ENCODE results near the gene DNAH1.

Gene DNAH1

GRCh38 chr3:52443791-52444687, 127.9 kb downstream of the DNAH1 start:
- no peak overlapping the region for H3K27ac ChIP-seq (ENCODE audit: low read length)
- no peaks in the 10 kb centered on the region for H3K36me3 ChIP-seq (ENCODE audit: control insufficient read depth in 2 of 2, insufficient read depth in 2 of 2, low read length in 2 of 2)
- H3K4me3 ChIP-seq (ENCODE audit: low read length in 2 of 2) = peak overlapping the region in 1 of 2 donors; percentile 54
- no peak overlapping the region for H3K9ac ChIP-seq (ENCODE audit: low read length in 2 of 2)
- H3K27me3 ChIP-seq (ENCODE audit: control insufficient read depth in 1 of 2, insufficient read depth in 2 of 2, low read length in 2 of 2) = no peaks in the 10 kb centered on the region
- H3K4me1 ChIP-seq (ENCODE audit: control insufficient read depth, insufficient read depth, low read length) = peaks cover 10% of the 10 kb centered on the region
- no peaks in the 10 kb centered on the region for H3K9me3 ChIP-seq (ENCODE audit: control insufficient read depth in 2 of 2, low read length in 2 of 2)

GRCh38 chr3:52444860-52445793, 129.0 kb downstream of the DNAH1 start, which contains the start of gene SEMA3G:
TSS of gene SEMA3G (minus strand) at chr3:52445103. CDS start at chr3:52445027, 76 bp downstream.
- Histone ChIP-seq H3K27ac (ENCODE audit: low read length) (no peak within 1 kb of the TSS), H3K9me3 (ENCODE audit: control insufficient read depth in 2 of 2, low read length in 2 of 2) (no peaks in the 10 kb centered on the region), H3K4me3 (ENCODE audit: low read length in 2 of 2) (peak within 1 kb of the TSS in 1 of 2 donors; percentile 54), H3K9ac (ENCODE audit: low read length in 2 of 2) (no peak within 1 kb of the TSS), H3K36me3 (ENCODE audit: control insufficient read depth in 2 of 2, insufficient read depth in 2 of 2, low read length in 2 of 2) (no peaks in the 10 kb centered on the region), H3K4me1 (ENCODE audit: control insufficient read depth, insufficient read depth, low read length) (peaks cover 10% of the 10 kb centered on the region), H3K27me3 (ENCODE audit: control insufficient read depth in 1 of 2, insufficient read depth in 2 of 2, low read length in 2 of 2) (no peaks in the 10 kb centered on the region)

- no peaks in the 10 kb centered on the region for H3K36me3 ChIP-seq (ENCODE audit: control insufficient read depth in 2 of 2, insufficient read depth in 2 of 2, low read length in 2 of 2)
- H3K9ac ChIP-seq (ENCODE audit: low read length in 2 of 2) = no peak overlapping the region
- no peak overlapping the region for H3K4me3 ChIP-seq (ENCODE audit: low read length in 2 of 2)
- peaks cover 10% of the 10 kb centered on the region for H3K4me1 ChIP-seq (ENCODE audit: control insufficient read depth, insufficient read depth, low read length)
- H3K27me3 ChIP-seq (ENCODE audit: control insufficient read depth in 1 of 2, insufficient read depth in 2 of 2, low read length in 2 of 2) = no peaks in the 10 kb centered on the region
- H3K9me3 ChIP-seq (ENCODE audit: control insufficient read depth in 2 of 2, low read length in 2 of 2) = no peaks in the 10 kb centered on the region
- no peak overlapping the region for H3K27ac ChIP-seq (ENCODE audit: low read length)
These were observed 129.9 kb downstream of the DNAH1 start for GRCh38 chr3:52446042-52446441.

GRCh38 chr3:52446631-52447511, 130.8 kb downstream of the DNAH1 start:
- Histone ChIP-seq H3K9ac (ENCODE audit: low read length in 2 of 2) (no peak overlapping the region), H3K27me3 (ENCODE audit: control insufficient read depth in 1 of 2, insufficient read depth in 2 of 2, low read length in 2 of 2) (no peaks in the 10 kb centered on the region), H3K4me1 (ENCODE audit: control insufficient read depth, insufficient read depth, low read length) (peaks cover 10% of the 10 kb centered on the region), H3K36me3 (ENCODE audit: control insufficient read depth in 2 of 2, insufficient read depth in 2 of 2, low read length in 2 of 2) (no peaks in the 10 kb centered on the region), H3K9me3 (ENCODE audit: control insufficient read depth in 2 of 2, low read length in 2 of 2) (no peaks in the 10 kb centered on the region), H3K27ac (ENCODE audit: low read length) (no peak overlapping the region), H3K4me3 (ENCODE audit: low read length in 2 of 2) (no peak overlapping the region)

- no peak overlapping the region for H3K27ac ChIP-seq (ENCODE audit: low read length)
- no peak overlapping the region for H3K4me3 ChIP-seq (ENCODE audit: low read length in 2 of 2)
- H3K9ac ChIP-seq (ENCODE audit: low read length in 2 of 2) = no peak overlapping the region
- no peaks in the 10 kb centered on the region for H3K9me3 ChIP-seq (ENCODE audit: control insufficient read depth in 2 of 2, low read length in 2 of 2)
- H3K36me3 ChIP-seq (ENCODE audit: control insufficient read depth in 2 of 2, insufficient read depth in 2 of 2, low read length in 2 of 2) = no peaks in the 10 kb centered on the region
- H3K4me1 ChIP-seq (ENCODE audit: control insufficient read depth, insufficient read depth, low read length) = peaks cover 10% of the 10 kb centered on the region
- H3K27me3 ChIP-seq (ENCODE audit: control insufficient read depth in 1 of 2, insufficient read depth in 2 of 2, low read length in 2 of 2) = no peaks in the 10 kb centered on the region
These were observed 131.6 kb downstream of the DNAH1 start for GRCh38 chr3:52447512-52448355.
